Measurements from ENCODE around the gene SLC7A1.

The SLC7A1 gene

DNA sequence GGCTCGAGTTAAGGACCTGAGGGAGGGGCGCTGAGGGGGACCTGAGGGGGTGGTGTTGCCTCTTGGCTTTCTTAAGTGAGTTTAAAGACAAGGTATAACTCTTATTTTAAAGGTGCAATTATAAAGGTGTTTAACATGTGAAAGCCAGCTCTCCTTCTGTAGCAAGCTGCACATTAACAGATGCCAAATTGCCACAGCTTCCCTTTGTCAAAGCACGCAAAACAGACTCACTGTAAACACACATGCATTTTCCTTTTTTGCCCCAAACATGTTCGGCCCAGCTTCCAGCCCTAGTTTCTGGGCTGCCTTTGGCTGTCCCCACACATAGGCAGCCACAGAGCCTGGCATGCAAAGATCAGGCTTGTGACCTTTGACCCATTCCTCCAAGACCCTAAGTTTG is 111.9 kb downstream of the SLC7A1 start:
- no peak for DNase-seq

DNA sequence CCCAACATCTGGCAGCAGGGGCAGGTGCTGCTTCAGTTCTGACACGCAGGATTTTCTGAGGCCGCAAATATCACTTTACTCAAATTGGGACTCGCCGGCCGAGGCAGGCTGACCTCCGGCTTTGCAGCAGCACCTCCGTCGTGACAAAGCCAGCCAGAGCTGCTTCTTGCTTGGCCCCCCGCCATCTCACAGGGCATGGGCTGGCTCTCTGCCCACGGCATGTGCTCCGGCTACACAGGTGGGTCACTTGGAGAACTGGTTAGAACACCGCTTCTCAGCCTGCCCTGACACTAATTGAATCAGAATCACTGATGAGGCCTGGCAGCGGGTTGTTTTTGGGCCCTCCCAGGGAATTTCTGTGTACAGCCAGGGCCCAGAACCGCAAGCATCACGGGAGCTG is 112.3 kb downstream of the SLC7A1 start:
- DNase-seq, result no peak

DNA sequence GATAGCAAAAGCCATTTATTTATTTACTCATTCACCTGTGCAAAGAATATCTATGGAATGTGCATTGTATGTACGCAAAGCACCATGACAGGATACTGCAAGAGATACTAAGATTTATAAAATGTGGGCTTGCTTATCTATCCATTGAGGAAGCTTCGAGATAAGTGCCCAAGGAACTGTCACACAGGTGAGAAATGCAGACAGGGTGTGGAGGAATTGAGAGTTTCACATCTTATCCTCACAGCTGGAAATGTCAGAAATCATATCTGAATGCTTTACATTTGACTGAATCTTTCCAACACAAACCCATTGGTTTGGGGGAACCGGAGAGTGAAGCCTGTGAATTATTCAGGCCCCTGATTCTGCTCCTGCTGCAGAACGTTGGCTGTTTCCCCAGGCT is 113.0 kb downstream of the SLC7A1 start:
- no peak for DNase-seq

DNA sequence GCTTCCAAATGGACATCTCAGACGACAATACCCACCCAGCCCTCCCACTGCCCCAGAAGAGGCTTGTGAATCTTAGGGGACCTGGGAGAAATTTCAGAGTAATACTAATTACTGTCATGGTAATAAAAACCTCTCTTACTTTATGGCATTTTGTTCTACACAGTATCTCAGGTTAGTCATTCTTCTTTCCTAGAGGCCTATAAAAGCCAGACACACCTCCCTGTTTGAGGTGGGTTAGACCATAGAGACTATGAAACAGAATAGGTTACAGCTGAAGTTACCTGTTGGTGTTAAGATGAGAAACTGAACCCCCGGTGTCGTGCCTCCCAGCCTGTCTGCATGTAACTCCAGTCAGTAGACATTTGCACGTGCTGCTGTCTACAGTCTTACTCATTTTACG is 113.9 kb downstream of the SLC7A1 start:
- no peak for DNase-seq

DNA sequence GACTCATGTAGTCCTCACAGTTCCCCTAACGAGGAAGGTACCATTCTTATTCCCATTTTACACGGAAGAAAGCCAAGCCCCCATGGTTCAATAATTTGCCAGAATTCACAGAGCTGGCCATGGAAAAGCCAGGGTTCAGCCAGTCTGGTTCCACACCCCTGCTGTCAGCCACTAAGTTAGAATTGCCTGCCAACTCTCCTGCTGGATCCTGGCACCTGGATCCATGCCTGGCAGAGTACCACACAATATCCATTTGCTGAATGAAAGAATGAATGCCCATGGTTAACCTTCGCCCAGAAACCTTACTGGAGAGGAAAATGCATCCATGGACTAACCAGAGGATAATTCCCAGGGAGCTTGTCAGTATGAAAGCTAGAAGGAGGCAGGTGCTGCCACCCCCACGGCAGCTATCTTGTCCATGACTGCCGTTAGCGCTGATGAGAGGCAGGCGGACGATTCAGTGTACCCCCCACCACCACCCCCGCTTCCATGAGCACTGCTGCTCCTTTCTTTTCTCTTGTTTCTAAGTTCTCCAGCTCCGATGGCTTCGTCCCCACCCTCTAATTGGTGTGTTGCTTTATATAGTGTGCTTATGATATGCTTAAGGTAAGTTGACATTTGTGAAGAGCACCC is 114.5 kb downstream of the SLC7A1 start:
- DNase-seq, result no peak

DNA sequence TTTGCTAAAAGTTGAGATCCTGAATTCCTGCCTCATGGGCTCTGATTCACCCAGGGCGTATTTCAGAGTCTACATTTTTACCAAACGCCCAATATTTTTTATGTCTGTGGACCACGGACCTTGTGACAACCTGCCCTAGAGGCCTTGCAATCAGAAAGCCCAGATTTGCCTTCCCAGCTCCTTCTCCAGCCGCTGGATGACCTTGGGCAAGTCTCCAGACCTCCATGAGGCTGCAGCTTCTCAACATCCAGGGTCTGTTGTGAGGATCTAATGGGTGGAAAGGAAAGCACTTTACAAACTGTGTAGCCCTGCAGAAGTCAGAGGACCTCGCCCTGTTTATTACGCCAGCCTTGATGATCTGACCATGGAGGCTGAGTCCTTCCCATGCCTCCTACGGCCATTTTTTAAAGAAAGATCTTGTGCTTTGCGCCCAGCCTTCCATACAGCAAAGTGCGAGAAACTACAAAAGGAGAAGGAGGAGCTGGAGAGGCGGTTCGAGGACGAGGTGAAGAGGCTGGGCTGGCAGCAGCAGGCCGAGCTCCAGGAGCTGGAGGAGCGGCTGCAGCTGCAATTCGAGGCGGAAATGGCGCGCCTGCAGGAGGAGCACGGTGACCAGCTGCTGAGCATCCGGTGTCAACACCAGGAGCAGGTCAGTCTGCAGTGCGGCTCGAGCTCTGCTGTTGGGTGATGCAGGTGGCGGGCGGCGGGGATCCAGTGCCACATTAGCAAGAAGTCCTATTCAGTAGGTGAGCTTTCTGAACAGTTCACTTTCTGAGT is 115.6 kb downstream of the SLC7A1 start:
- no peak for DNase-seq

DNA sequence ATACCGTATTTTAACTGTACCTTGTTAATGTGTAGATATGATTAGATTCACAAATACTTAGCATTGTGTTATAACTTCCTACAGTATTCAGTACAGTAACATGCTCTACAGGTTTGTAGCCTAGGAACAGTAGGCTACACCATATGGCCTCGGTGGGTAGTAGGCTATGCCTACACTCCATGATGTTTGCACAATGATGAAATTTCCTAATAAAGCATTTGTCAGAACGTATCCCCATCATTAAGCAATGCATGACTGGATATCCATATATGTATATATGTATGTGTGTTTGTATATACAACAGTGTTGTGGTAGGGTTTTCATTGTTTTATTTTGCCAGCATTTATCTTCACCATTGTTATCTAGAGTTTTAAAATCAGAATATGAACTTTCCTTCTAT is 119.4 kb downstream of the SLC7A1 start:
- DNase-seq, result peak; percentile 36

DNA sequence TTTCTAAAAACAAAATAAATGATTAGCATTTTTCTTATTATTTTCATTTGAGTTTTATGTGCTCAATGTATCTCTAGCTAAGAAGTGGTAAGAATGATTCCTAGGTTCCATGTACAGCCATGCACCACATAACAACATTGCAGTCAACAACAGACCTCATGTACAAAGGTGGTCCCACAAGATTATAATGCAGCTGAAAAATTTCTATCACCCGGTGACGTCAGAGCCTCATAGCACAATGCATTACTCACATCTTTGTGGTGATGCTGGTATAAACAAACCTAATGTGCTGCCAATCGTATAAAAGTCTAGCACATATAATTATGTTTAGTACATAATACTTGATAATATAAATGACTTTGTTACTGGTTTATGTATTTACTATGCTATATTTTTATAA is 120.5 kb downstream of the SLC7A1 start:
- no peak for DNase-seq

DNA sequence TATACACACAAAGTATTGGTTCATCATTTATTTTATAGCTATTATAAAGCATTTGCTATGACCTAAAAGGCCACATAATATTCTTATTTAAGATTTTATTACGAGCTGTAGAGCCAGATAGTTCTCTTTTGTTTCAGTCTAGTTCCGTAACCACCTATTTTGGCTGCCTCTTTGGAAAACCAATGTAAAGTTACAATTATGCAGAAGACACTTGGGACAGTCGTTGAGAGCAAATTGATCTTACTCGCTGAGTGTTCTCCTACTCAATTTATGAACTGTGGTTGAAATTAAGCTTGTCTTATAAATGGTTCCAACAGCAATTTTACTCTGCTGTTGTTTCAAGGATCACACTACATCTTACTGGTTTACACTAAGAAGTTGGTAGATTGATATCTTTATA is 122.3 kb downstream of the SLC7A1 start:
- DNase-seq, result no peak

DNA sequence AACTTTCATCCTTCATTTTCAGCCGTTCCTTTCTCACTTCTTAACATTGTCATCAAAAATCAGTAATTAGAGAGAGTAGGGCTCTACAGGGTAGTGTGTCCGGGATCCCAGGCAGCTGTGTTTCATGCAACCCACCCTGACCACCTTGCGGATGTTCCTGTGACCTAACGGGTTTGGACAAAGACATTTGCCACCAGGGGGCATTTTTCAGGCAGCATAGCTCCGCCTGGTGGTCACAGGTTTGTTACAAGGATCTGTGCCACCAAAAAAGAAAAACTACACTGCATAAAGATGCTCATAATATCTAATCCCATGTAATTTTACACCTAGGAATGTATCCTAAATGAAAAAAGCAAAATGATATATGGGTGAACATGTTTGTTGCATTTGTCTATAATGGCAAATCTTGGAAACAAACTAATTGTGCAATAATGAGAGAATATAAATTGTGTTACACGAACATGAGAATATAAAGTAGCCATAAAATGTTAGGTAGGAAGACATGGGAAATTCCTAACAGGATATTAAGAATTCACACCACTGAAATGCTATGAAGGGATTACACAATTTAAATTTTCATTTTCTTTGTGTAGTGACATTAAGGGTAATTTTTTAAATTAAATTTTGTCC is 123.0 kb downstream of the SLC7A1 start:
- DNase-seq, result peak; percentile 2

DNA sequence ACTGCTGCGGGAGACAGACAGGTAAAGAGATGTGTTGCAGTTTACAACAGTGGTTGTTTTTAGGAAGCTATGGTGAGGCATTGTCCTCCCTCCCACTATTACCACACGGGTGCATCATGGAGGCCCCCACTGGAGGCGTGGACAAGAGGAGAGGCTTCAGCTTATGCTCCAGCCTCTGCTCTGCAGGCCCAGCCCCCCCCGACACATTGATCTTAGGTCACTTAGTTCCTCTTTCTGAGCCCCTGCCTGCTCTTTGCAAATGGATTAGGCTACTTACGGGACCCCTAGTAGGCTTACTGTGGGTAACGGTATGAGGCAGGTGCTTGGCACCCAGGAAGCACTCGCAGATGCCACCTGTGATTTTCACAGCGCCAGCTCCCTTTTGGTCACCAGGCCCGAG is 123.9 kb downstream of the SLC7A1 start:
- no peak for DNase-seq

DNA sequence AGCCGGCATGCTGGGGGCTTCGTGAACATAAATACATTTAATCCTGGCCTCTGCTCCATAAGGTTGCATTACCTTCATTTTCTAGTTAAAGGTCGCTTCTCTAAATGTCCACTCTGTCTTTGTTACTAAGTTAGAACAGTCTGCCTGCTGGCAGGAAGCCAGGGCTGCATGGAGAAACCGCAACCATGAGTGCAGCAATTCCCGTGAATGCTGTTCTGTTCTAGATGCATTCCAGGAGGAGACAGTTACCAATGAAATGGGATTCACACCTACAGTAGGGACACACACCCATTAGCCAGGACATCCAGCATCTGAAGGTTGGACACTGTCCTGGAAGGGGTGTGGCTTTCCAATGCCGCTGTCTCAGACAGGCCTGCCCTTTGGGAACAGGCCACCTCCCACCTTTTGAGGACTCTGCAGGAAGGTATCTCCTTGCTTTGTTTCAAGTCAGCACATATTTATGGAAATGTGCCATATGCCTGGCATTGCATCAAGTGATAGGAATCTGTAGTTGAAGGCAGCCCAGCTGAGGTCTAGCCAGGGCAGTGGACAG is 129.7 kb downstream of the SLC7A1 start:
- no peak for DNase-seq

DNA sequence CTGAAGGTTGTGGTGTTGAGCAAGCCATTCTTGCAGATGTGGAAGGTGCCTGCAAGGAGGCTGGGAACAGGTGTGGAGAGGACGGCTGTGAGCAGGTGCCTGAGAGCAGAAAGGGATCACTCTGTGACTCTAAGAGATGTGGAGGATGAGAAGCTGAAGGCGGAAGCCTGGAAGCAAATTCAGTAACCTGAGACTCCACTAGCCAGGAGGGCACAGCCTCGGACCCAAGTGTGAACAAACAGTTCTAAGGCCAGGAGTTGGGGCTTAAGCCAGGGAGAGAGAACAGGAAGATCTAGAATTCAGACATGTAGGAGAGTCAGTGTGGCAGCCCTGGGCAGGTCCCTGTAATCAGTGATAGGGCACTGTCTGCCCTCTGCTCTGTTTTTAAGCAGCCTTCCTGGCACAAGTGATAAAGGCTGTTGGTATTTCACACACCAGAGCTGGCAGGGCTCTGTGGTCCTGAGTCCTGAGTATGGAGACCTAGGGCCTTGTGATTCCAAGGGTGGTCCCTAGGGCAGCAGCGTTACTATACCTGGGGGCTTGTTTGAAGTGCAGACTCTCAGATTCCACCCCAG is 131.3 kb downstream of the SLC7A1 start:
- DNase-seq, result no peak

DNA sequence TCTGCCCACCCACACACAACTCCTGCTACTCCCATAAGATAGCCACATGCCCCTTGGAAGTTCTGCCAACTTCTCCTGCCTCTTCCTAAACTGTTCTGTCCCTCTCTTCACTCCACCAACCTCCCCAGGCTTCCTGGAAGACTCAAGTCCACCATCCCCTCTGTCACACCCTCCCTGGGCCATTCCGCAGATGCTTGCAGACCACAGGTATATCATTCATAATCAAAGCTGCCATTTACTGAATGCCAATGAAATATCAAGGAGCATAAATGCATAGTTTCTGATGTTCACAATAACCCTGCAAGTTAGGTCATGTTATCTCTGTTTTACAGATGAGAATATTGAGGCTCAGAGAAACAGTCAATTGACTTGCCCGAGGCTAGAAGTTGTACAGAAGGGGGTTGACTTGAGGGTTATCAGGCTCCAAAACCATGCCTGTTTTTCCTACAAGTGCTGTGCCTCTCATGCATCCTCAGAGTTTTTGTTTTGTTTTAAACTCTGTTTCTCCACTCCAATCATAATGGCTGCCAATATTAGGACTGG is 135.6 kb downstream of the SLC7A1 start:
- DNase-seq, result no peak
